ENCODE measurements around the gene ACER1. TPM values are rescaled to one million over a fixed set of nuclear protein-coding genes. Genes with fewer than 3 reads are reported as not detected.

The ACER1 gene
- total RNA-seq = not detected
- polyA plus RNA-seq = not detected
- long read RNA-seq, donor 1 = 0 reads
- long read RNA-seq, donor 2 = 0 reads

DNA sequence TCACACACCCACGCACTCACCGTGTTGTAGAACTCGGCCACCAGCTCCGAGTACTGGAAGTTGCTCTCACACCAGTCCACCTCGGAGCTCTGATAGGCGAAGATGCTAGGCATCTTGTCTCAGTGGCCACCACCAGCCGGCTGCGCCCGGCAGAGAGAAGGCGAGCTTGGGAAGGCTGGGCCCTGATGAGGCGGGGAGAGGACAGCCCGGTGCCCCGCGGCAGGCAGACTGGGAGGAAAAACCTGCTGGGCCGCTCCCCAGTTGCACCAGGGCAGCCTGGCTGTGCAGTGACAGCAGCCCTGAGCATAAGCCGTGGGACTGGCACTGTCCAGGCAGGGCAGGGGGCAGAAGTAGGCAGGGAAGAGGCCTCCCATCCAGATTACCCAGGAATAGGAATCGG lies at the start of gene ACER1:
TSS of gene ACER1 (minus strand) at position 174 of the 400 bp plus-strand sequence. CDS start at position 113, 61 bp downstream.
- no peak for ATAC-seq
- H3K4me3 ChIP-seq = no peak within 1 kb of the TSS
- no peak for DNase-seq
- TF ChIP-seq, protein P1, sequence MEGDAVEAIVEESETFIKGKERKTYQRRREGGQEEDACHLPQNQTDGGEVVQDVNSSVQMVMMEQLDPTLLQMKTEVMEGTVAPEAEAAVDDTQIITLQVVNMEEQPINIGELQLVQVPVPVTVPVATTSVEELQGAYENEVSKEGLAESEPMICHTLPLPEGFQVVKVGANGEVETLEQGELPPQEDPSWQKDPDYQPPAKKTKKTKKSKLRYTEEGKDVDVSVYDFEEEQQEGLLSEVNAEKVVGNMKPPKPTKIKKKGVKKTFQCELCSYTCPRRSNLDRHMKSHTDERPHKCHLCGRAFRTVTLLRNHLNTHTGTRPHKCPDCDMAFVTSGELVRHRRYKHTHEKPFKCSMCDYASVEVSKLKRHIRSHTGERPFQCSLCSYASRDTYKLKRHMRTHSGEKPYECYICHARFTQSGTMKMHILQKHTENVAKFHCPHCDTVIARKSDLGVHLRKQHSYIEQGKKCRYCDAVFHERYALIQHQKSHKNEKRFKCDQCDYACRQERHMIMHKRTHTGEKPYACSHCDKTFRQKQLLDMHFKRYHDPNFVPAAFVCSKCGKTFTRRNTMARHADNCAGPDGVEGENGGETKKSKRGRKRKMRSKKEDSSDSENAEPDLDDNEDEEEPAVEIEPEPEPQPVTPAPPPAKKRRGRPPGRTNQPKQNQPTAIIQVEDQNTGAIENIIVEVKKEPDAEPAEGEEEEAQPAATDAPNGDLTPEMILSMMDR (IDR thresholded peaks at IDR 0.05) = no peak
- intact Hi-C loops (cut with DNase I) = no loop called here
- H3K36me3 ChIP-seq (ENCODE audit: insufficient read depth in 1 of 2, low read depth in 1 of 2) = no peaks in the 10 kb centered on the region
- H3K27me3 ChIP-seq (ENCODE audit: insufficient read depth in 3 of 3, low read length in 2 of 3) = no peaks in the 10 kb centered on the region
- no peak within 1 kb of the TSS for H3K27ac ChIP-seq
- no peaks in the 10 kb centered on the region for H3K9me3 ChIP-seq
- H3K4me1 ChIP-seq = no peaks in the 10 kb centered on the region
- 71 to 78% (median 72%) methylated on average over 17 of the region's 17 CpGs for WGBS, 3 donors

DNA sequence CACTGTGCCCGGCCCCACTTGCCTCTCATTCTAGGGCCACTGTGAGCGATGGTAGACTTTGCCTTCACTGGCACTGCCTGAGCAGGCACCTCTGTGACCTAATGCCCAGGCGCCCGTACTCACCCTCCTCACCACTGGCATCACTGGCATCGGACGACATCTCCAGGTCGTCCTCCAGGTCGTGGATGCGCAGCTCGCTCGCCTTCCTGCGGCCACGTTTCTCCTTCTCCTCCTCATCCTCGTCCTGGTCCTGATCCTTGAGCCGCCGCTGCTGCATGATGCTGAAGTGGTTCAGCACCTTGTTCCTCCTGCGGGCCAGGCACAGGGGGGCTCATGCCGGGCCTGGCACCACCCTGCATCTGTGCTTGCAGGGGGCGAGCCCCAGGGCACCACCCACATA lies 49.8 kb upstream of the ACER1 start:
- Histone ChIP-seq H3K27ac (no peak overlapping the region), H3K9me3 (no peaks in the 10 kb centered on the region), H3K27me3 (ENCODE audit: insufficient read depth in 3 of 3, low read length in 2 of 3) (no peaks in the 10 kb centered on the region), H3K4me3 (no peak overlapping the region), H3K36me3 (ENCODE audit: insufficient read depth in 1 of 2, low read depth in 1 of 2) (peaks cover 7 to 94% of the 10 kb centered on the region in 2 donors), H3K4me1 (peaks cover 2% of the 10 kb centered on the region)
- DNase-seq = no peak
- intact Hi-C loops (cut with DNase I) = no loop called here
- 93 to 98% (median 93%) methylated on average over 19 of the region's 19 CpGs for WGBS, 3 donors
- ATAC-seq = no peak
- TF ChIP-seq, protein P1 (IDR thresholded peaks at IDR 0.05) = no peak

GRCh38 chr19:6381030-6381750 lies 47.8 kb upstream of the ACER1 start:
- peaks cover 3 to 74% of the 10 kb centered on the region in 2 donors for H3K36me3 ChIP-seq (ENCODE audit: insufficient read depth in 1 of 2, low read depth in 1 of 2)
- DNase-seq (no peak), ATAC-seq (no peak)
- H3K9me3 ChIP-seq = no peaks in the 10 kb centered on the region
- intact Hi-C loops (cut with DNase I) = no loop called here
- TF ChIP-seq, protein P1 (IDR thresholded peaks at IDR 0.05) = no peak
- no peak overlapping the region for H3K27ac ChIP-seq
- no peak overlapping the region for H3K4me3 ChIP-seq
- H3K27me3 ChIP-seq (ENCODE audit: insufficient read depth in 3 of 3, low read length in 2 of 3) = no peaks in the 10 kb centered on the region
- H3K4me1 ChIP-seq = peaks cover 5% of the 10 kb centered on the region
- WGBS, 3 donors = 96 to 97% (median 96%) methylated on average over 37 to 40 of the region's 40 CpGs

DNA sequence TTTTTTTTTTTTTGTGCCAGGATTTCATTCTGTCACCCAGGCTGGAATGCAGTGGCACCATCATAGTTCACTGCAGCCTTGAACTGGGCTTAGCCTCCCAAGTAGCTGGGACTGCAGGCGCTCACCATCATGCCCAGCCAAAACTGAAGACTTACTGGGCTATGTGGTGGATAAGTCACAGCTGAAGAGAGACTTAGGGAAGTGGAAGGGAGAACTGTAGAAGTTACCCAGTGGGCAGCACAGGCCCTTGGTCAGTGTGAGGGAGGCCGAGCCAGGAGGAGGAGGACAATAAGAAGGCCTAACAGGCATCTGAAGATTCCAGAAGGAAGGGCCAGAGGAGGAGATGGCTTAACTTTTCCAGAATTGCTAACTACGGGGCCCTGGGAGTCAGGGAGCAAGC lies 46.3 kb upstream of the ACER1 start:
- ATAC-seq (no peak), DNase-seq (no peak)
- intact Hi-C loops (cut with DNase I) = loop anchor here (5.0 to 10.0 kb wide), 3 partner anchors 43 to 695 kb away; partner anchors contain the start of genes KHSRP (in 2 of the 2), HSD11B1L (in 1 of the 2) and MICOS13 (in 1 of the 2)
- Histone ChIP-seq H3K4me3 (no peak overlapping the region), H3K9me3 (no peaks in the 10 kb centered on the region), H3K27me3 (ENCODE audit: insufficient read depth in 3 of 3, low read length in 2 of 3) (no peaks in the 10 kb centered on the region), H3K36me3 (ENCODE audit: insufficient read depth in 1 of 2, low read depth in 1 of 2) (peaks cover 3 to 69% of the 10 kb centered on the region in 2 donors), H3K4me1 (peaks cover 5% of the 10 kb centered on the region), H3K27ac (no peak overlapping the region)
- TF ChIP-seq, protein P1 (IDR thresholded peaks at IDR 0.05) = no peak
- 83 to 98% (median 96%) methylated on average over 3 of the region's 3 CpGs for WGBS, 3 donors

Data from psoas muscle (tissue), 8 donors.